GM10266 (cell line): Measurements from ENCODE around the gene APOD.
"Not testable (repeated sequence)": the region's sequence is repeated elsewhere in the genome, so short reads cannot be mapped to it uniquely, and the experiment has no call there.

Experiments used
- DNase-seq: peaks from one replicate; pipeline ENCODE4 v3.0.0; 2012; ENCODE audit errors: extremely low spot score
- TF ChIP-seq, protein P1 (sequence below): IDR thresholded peaks from 2 replicates; pipeline ENCODE4 v1.5.1; 2012; ENCODE audit warnings: mild to moderate bottlenecking, low read depth; ENCODE audit not compliant: control insufficient read depth, insufficient read depth; ENCODE audit errors: missing control alignments

APOD gene

DNA sequence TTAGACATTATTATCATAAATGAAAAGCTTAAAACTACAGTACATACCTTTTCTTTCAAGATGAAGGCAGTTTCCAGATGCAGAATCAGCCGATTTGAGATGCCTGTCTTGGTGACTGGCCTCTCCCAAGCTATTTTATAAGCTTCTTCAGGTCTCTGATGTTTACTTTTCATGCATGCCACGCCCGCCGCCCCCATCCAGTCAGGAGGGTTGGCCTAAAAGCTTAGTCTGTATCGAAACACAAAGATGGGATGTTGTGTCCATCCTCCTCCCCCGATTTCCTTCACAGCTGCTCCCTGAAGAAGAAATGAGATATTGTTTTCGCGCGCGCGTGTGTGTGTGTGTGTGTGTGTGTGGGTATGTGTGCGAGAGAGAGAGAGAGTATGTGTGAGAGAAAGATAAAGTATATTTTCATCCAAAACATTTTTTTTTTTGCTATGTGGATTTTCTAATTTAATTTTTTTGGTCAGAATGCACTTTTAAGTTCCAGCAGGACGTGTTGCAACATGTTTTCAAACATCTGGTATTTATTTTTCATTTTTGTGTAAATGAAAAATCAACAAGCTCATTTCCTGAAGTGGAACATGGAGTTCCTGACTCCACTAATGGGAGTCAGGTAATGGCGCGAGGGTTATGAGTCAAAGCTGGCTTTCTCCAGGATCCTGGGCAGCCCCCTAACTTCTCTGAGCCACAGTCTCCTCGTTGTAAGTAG lies at the start of gene APOD:
TSS of gene APOD (minus strand) at position 110 of the 712 bp plus-strand sequence. CDS start 4,479 bp downstream, outside the sequence.
- DNase-seq = no peak

DNA sequence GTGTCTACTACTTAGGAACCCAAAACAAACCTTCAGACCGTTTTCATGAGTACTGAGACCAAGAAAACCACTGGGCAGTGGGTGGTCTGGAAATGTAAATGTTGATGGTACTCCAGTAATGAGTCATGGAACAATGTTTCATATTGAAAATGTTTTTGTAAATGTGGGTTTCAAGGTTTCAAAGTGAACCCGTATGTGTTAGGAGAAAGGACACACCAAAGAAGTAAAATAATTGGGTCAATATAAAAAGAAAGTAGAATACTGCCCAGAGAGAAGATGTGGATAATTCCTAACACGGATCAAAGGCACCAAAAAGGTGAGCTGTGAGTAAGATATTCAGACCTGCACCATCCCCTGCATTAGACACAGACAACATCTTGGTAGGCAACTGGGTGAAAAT lies 49.6 kb upstream of the APOD start:
- DNase-seq = not testable (repeated sequence)

More for the DNA sequence above, at the start of gene APOD:
- TF ChIP-seq, protein P1, sequence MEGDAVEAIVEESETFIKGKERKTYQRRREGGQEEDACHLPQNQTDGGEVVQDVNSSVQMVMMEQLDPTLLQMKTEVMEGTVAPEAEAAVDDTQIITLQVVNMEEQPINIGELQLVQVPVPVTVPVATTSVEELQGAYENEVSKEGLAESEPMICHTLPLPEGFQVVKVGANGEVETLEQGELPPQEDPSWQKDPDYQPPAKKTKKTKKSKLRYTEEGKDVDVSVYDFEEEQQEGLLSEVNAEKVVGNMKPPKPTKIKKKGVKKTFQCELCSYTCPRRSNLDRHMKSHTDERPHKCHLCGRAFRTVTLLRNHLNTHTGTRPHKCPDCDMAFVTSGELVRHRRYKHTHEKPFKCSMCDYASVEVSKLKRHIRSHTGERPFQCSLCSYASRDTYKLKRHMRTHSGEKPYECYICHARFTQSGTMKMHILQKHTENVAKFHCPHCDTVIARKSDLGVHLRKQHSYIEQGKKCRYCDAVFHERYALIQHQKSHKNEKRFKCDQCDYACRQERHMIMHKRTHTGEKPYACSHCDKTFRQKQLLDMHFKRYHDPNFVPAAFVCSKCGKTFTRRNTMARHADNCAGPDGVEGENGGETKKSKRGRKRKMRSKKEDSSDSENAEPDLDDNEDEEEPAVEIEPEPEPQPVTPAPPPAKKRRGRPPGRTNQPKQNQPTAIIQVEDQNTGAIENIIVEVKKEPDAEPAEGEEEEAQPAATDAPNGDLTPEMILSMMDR = no peak

DNA sequence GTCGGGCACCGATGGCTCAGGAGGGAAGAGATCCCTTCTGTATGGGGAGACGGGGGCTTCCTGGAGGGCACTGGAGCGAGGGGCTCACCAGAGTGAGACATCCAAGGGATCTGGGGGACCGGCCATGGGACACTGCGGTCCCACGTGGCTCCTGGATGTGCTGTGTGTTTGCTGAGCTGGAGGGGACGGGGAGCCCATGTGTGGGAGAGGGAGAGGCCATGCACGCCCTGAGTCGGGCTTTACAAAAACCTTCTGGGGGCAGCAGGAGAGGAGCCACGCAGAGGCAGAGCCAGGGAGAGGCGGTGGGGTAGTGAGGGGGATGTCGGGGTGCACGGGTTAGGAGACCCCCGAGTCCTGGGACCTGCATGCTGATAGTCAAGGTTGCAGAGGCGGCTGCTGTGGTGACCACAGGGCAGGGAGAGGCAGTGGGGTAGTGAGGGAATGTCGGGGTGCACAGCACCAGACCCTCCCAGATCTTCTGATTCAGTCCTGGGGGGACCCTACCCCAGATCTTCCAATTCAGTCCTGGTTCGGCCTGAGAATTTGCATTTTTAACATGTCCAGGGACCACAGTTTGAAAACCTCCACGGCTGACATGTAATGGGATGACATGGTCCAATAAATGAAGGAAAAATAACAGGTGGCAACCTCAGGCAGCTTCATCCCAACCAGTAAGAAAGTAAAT lies 48.9 kb upstream of the APOD start:
- DNase-seq = not testable (repeated sequence)

DNA sequence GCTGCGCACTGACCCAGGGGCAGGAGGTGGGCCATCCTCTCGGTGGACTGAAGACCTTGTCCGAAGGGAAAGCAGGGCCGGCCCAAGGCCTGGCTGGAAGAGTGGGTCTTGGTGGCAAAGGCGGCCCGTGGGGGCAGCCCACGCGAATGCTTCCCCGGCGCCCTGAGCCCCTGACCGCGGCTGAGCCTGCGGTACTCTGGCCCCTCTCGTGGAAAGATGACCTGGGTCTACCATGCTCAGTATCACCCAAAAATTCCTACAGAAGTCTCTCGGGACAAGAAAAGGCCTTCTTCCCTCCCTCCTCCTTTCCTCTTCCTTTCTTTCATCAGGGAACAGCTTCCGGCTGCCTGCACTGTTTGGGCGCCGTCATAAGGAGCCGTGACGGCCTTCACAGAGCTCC lies 48.3 kb upstream of the APOD start:
- DNase-seq = not testable (repeated sequence)

DNA sequence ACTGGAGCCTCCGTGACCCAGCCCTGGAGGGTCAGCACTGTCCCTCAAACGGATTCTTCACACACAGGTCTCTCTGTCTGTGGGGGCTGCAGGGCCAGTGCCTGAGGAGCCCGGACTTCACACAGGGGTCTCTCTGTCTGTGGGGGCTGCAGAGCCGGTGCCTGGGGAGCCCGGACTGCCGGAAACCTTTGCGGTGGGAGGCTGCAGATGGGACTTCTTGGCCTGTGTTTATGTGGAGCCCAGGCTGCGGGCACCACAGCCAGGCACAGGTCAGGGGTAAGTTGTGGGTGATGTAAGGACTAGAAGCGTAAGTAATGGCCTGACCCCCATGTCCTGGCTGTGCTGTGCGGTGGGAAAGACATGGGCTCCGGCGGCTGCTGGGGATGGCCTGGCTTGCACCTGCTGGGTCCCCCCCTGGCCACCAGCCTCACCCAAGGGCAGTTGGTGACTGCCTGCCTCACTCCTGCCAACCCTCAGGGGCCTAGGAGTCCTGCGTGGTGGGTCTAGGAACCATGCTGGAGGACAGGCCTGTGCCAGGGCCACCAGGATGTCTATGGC lies 47.3 kb upstream of the APOD start:
- not testable (repeated sequence) for DNase-seq

DNA sequence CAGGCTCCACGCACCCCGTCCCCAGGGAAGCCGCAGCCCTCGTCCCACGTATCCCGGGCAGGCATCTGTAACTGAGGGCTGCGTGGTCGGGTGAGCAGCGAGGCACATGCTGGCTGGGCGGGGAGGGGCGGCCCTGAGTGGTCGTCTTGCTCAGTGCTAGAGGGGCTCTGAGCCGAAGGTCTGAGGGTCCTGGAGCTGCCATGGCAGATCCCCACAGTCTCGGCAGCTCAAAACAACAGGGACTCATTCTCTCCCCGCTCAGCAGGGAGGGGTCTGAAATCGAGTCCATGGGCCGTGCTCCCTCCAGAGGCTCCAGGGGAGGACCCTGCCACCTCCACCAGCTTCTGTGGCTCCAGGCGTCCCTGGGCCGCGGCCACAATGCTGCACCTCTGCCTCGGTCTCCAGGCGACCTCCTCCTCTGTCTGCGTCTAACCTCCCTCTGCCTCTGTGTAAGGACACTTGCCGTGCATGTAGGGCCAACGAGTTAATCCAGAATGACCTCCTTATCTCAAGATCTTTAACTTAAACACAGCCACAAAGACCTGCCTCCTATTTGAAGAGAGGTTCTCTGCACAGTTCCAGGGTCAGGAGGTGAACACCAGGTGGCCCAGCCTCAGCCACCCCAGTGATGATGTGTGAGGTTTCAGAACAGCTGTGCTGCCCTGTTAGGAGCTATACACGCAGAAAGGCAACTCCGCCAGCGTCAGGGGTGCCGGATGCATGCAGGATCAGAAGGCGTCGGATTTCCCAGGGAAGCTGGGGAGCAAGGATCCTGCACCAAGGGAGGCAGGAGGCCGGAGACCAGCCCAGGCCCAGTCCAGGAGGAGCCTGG lies 46.6 kb upstream of the APOD start:
- DNase-seq = not testable (repeated sequence)

DNA sequence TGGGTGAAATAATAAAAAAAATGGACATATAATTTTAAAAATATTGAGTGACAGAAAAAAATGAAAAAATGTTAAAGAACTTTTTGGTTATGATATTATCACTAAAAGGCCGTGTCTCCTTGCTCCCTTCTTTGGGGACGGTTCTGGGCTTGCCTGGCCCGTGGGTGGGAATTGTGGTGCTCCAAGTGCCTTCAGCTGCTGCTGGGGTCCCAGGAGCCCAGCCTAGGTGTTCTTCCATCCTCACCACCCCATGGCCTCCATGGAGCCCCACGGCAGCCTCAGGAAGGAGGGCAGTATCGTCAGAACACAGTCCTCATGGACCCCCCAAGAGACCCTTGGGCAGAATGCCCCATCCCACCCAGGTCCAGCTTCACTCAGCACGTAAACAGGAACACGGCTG lies 45.9 kb upstream of the APOD start:
- DNase-seq = not testable (repeated sequence)

DNA sequence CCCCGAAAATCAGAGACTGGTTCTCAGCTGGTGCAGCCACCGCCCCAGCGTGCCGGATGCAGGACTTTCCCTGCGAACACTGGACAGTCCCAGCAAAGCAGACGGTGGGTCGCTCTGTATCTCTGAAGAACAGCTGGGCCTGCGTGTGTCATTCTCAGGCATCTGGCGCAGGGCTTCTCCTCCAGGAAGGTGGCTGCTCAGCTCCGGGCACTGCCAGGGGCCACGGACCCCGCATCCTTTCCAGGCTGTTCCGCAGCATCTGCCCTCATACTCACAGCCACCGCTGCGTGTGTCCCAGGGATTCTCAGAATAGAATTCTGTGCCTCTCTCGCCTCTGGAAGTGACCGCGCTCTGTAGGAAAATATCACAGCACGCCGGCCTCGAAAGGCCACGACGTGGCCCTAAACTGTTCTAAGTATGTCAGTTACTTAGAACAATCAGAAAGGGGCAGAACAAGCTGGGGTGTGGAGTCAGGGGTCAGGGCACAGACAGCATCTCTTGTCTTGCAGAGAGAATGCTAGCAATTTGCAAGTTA lies 44.7 kb upstream of the APOD start:
- not testable (repeated sequence) for DNase-seq

DNA sequence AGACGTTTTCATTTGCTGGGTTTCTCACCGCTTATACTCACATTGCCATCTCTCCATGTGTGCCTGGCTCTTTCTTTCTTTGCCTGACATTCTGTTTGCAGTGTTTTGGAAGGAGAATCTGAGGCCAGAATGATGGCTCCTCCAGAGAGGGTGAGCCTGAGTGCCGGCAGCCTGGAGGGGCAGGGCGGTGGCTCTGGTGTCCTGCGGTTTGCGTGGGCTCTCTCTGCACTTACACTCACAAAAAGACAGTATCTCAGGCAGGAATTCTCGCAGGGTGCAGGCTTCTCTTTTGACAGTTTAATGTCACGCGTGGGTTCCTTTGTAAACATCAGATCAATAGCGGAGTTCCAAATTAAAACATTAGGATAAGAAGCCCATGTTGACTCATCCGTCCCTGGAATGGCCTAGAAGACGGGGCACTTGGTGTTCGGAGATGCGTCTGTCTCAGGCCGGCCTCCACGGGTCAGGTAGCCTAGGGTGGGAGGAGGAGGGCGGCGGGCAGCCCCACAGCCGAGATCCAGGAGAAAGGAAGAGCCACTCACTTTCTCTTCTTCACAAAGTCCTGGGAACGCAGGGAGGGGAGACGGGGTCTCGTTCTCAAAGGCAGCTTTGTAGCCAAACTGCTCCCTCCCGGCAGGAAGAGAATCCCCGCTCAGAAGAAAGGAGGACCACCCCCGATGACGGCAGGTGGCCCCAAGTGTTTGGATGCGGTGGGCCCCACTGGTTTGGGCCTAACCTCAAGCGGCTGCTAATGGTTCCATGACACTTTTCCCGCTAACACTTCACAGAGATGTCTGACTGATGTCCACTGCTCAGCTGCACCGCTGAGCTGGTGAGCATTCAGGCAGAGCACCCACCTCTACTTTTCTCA lies 44.0 kb upstream of the APOD start:
- not testable (repeated sequence) for DNase-seq

DNA sequence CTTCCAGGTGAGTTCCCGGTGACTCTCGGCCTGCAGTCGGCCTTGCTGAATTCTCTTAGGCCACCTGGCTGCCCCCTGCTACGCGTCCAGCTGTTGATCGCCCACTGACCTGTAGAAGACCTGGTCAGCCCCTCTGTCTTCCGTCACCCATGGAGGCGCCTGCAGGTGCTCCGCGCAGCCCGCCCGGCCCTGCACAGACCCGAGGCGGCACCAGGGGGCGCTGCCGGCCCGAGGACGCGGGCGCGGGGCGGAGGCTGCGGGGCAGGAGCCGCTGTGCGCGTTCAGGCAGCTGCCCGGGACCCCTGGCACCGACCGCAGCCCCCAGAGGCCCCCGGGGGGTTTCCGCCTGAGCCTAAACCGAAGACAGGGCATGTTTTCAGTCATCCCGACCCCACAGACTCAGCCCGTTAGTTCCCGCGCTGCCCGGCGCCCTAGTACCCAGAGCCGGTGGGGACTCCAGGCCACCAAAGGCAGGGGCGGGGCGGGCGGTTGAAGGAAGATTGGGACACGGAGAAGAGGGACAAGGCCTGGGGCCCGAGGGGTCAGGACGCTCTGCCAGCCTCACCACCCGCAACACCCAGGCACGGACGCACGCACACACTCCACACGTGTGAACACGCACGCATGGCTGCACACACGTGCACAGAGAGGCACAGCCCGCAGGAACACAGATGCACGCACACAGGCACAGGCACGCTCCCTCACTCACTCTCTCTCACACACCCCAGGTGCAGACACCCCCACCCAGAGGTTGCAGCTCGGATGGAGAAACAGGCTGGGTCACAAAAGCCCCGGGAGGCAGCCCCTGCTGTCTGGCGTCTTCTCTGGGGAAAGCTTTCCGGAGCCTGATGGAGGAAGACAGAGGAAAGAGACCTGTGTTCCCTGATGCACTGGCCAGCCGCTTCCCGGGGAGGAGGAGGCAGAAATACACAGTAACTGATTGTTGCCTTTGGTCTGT lies 41.1 kb upstream of the APOD start:
- DNase-seq = not testable (repeated sequence)

DNA sequence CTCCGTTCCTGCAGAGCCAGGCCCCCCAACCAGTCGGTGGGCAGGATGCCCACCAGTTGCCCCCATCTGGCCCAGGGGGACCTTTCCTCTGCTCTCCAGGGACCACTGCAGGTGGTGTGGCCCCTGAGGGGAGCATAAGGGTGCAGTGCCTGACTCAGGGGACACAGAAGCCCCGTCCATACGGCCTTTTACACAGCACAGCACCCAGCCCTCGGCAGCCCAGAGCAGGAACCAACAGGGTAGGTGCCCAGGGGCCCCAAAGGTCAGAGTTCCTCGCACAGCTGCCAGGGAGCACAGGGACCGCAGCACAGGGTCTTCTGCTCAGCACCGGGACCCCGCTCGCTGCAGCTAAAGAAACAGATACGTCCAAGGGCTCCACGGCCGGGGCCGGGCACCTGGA lies 40.4 kb upstream of the APOD start:
- DNase-seq = not testable (repeated sequence)

DNA sequence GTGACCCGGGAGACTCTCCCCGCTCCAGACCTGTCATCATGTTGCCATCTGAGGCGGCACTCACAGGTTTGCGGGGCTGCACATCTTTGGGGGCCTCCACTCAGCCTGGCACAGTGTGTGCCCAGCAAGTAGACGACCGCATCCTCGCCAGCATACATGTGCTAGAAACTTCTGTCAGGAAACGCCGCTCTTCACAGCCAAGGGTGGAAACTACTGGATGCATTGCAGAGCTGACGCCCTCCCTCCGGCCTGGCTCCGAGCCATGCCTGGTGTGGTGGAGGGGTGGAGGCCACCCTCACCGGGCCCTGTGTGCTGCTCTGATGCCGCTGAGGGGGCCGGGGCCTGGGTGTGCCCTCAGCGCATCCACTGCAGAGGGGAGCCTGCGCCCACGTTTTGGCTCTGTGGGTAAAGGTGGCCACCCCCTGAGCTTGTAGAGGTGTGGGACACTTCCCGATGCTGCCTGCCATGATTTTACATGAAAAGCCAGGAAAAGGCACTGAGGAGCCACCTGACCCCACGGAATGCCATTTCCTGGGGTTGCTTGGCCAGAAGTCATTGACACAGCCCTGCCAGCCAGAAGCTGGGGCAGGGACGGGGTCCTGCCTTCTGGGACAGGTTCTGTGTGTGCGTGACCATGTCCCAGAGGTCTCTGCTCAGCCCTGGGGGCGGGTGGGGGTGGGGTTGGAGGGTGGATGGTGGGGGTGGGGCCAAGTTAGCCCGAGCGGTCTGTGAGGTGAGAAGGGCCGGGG lies 39.7 kb upstream of the APOD start:
- not testable (repeated sequence) for DNase-seq

DNA sequence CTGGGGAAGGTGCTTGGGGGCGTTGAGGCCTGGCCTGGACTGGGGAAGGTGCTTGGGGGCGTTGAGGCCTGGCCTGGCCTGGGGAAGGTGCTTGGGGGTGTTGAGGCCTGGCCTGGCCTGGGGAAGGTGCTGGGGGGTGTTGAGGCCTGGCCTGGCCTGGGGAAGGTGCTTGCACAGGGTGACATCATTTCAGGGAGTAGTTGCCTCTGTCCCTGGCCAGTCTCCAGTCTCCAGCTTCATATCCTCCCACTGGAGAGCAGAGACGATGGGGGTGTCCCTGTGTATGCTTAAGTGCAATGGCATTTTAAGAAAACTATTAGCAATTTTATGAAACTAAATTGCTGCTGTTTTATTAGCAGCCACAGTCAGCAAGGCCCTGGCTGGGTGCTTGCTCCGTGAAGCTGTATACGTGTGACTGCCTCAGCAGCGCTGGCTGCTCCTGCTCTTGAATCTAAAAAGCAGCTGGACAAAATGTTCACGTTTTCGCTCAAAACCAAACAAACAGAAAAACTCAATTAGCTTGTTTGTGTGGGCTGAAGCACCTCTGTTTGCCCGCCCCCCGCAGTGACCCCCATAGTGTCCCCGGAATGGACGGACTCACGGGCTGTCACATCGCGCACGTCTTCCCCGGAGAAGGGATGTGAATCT lies 38.9 kb upstream of the APOD start:
- not testable (repeated sequence) for DNase-seq

DNA sequence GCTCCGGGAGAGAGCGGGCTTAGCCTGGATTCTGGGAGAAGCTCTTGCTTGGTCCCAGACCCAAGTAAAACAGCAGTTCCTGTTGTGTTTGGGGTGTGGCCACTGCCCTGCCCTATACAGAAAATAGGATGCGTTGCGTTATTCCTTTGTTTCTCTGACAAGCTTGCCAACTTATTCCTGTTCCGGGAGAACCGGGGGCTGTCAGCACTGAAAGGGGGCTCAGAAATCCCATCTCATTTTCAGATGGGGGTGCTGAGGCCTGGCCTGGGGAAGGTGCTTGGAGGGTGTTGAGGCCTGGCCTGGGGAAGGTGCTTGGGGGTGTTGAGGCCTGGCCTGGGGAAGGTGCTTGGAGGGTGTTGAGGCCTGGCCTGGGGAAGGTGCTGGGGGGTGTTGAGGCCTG lies 38.3 kb upstream of the APOD start:
- not testable (repeated sequence) for DNase-seq

DNA sequence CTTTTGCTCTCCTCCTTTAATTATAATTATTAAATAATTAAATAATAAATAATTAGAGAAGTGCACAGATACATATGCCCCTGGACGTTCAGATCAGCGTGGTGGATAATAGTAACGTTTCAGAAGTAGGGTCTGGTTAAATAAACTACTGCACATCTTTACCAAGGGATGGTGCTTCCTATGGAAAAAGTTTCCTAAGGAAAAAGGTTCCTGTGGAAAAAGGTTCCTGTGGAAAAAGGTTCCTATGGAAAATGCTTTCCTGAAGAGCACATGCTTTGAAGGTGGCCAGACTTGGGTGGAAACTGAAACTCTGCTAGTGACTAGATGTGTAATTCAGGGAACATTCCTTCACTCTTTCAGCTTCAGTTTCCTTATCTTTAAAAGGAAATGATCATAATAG lies 37.4 kb upstream of the APOD start:
- not testable (repeated sequence) for DNase-seq

DNA sequence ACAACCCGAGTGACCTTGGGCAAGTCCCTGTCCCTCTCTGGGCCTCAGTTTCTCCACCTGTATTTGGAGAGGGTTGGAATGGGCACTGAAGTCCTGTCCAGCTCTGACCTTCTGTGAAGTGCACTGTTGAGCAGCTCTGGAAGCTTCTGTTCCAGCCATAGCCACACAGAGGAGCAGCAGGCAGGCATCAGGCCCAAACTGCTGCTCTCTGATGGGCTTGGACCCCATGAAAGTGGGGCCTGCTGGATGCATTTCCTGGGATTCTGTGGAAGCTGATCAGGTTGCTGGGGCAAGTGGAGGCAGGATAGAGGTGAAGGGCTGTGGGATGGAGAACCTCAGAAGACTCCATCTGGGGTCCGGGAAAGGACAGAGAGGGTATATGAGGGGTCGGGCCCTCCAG lies 36.7 kb upstream of the APOD start:
- not testable (repeated sequence) for DNase-seq
